ENCODE data around the gene TLK1. TPM values are rescaled to one million over a fixed set of nuclear protein-coding genes. Genes with fewer than 3 reads are reported as not detected.
"Not testable (repeated sequence)": the region's sequence is repeated elsewhere in the genome, so short reads cannot be mapped to it uniquely, and the experiment has no call there.

The TLK1 gene
- total RNA-seq, 2 donors from 2014 or later: 85.4 to 85.8 TPM

DNA sequence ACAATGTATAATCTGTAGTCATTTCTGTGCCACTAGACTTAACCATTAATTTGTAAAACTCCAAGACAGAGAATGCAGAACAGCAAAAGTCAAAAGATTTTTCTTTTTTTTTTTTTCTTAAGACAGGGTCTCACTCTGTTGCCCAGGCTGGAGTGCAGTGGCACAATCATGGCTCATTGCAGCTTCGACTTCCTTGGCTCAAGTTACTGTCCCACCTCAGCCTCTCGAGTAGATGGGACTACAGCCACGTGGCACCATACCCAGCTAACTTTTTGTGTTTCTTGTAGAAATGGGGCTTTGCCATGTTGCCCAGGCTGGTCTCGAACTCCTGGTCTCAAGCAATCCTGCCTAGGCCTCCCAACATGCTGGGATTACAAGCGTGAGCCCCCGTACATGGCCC lies 80.1 kb downstream of the TLK1 start:
- peaks cover 31% of the 10 kb centered on the region for H3K4me1 Mint-ChIP-seq
- DNase-seq: no peak
- no peaks in the 10 kb centered on the region for H3K27me3 Mint-ChIP-seq (ENCODE audit: insufficient read depth)
- H3K9me3 Mint-ChIP-seq: no peaks in the 10 kb centered on the region
- Histone ChIP-seq H3K9ac (ENCODE audit: extremely low read depth, low read length, poor library complexity, severe bottlenecking) (no peak overlapping the region), H3K9me3 (ENCODE audit: control insufficient read depth, low read length) (no peaks in the 10 kb centered on the region), H3K27me3 (ENCODE audit: control insufficient read depth, insufficient read depth, low read length, poor library complexity, severe bottlenecking) (no peaks in the 10 kb centered on the region), H3K4me1 (ENCODE audit: control insufficient read depth, insufficient read depth, low read length) (peaks cover 6% of the 10 kb centered on the region), H3K36me3 (ENCODE audit: control insufficient read depth, insufficient read depth, low read length) (peaks cover 29% of the 10 kb centered on the region), H3K4me3 (ENCODE audit: low read length) (no peak overlapping the region), H3K27ac (ENCODE audit: low read depth, low read length) (no peak overlapping the region)
- peaks cover 37% of the 10 kb centered on the region for H3K36me3 Mint-ChIP-seq (ENCODE audit: low read depth)
- H3K4me3 Mint-ChIP-seq: no peak overlapping the region
- TF ChIP-seq, protein P1, sequence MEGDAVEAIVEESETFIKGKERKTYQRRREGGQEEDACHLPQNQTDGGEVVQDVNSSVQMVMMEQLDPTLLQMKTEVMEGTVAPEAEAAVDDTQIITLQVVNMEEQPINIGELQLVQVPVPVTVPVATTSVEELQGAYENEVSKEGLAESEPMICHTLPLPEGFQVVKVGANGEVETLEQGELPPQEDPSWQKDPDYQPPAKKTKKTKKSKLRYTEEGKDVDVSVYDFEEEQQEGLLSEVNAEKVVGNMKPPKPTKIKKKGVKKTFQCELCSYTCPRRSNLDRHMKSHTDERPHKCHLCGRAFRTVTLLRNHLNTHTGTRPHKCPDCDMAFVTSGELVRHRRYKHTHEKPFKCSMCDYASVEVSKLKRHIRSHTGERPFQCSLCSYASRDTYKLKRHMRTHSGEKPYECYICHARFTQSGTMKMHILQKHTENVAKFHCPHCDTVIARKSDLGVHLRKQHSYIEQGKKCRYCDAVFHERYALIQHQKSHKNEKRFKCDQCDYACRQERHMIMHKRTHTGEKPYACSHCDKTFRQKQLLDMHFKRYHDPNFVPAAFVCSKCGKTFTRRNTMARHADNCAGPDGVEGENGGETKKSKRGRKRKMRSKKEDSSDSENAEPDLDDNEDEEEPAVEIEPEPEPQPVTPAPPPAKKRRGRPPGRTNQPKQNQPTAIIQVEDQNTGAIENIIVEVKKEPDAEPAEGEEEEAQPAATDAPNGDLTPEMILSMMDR (conservative IDR thresholded peaks at IDR 0.05): no peak
- WGBS, 2 experiments (ENCODE audit: insufficient coverage in 1 of 2, insufficient read length in 1 of 2): 95 to 97% methylated on average over 4 to 6 of the region's 6 CpGs
- H3K27ac Mint-ChIP-seq: no peak overlapping the region

DNA sequence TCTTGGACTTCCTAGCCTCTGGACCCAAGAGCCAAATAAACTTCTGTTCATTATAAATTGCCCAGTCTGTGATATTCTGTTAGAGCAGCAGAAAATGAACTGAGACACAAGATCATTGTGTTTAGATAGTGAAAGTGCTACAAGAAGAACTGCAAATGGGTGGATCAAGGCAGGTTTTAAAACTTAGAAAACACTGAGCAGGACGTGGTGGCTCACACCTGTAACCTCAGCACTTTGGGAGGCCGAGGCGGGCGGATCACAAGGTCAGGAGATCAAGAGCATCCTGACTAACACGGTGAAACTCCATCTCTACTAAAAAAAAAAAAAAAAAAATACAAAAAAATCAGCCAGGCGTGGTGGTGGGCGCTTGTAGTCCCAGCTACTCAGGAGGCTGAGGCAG lies 84.3 kb downstream of the TLK1 start:
- not testable (repeated sequence) for DNase-seq

DNA sequence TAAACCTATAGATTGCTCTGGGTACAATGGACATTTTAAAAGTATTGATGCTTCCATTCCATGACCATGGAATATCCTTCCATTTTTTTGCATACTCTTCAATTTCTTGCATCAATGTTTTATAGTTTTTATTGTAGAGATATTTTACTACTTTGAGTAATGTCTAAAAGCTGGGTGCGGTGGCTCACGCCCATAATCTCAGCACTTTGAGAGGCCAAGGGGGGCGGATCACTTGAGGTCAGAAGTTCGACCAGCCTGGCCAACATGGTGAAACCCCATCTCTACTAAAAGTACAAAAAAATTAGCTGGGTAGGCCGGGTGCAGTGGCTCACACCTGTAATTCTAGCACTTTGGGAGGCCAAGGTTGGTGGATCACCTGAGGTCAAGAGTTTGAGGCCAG lies 88.5 kb downstream of the TLK1 start:
- H3K36me3 ChIP-seq (ENCODE audit: control insufficient read depth, insufficient read depth, low read length): peaks cover 50% of the 10 kb centered on the region
- Mint-ChIP-seq H3K36me3 (ENCODE audit: low read depth) (peaks cover 58% of the 10 kb centered on the region), H3K9me3 (peaks cover 10% of the 10 kb centered on the region), H3K27ac (no peak overlapping the region), H3K4me3 (no peak overlapping the region), H3K27me3 (ENCODE audit: insufficient read depth) (no peaks in the 10 kb centered on the region), H3K4me1 (peaks cover 3% of the 10 kb centered on the region)
- 80 to 93% methylated on average over 1 to 5 of the region's 5 CpGs for WGBS, 2 experiments (ENCODE audit: insufficient coverage in 1 of 2, insufficient read length in 1 of 2)
- H3K27ac ChIP-seq (ENCODE audit: low read depth, low read length): no peak overlapping the region
- H3K4me1 ChIP-seq (ENCODE audit: control insufficient read depth, insufficient read depth, low read length): no peaks in the 10 kb centered on the region
- no peak overlapping the region for H3K9ac ChIP-seq (ENCODE audit: extremely low read depth, low read length, poor library complexity, severe bottlenecking)
- TF ChIP-seq, protein P1 (conservative IDR thresholded peaks at IDR 0.05): no peak
- no peaks in the 10 kb centered on the region for H3K27me3 ChIP-seq (ENCODE audit: control insufficient read depth, insufficient read depth, low read length, poor library complexity, severe bottlenecking)
- H3K9me3 ChIP-seq (ENCODE audit: control insufficient read depth, low read length): peaks cover 16% of the 10 kb centered on the region
- H3K4me3 ChIP-seq (ENCODE audit: low read length): no peak overlapping the region
- DNase-seq: no peak

More for the DNA sequence above, 84.3 kb downstream of the TLK1 start:
- H3K27ac ChIP-seq (ENCODE audit: low read depth, low read length); H3K9me3 ChIP-seq (ENCODE audit: control insufficient read depth, low read length); H3K27ac Mint-ChIP-seq; H3K9me3 Mint-ChIP-seq; H3K4me3 Mint-ChIP-seq; H3K27me3 Mint-ChIP-seq (ENCODE audit: insufficient read depth); H3K4me3 ChIP-seq (ENCODE audit: low read length); H3K4me1 ChIP-seq (ENCODE audit: control insufficient read depth, insufficient read depth, low read length); H3K9ac ChIP-seq (ENCODE audit: extremely low read depth, low read length, poor library complexity, severe bottlenecking); H3K27me3 ChIP-seq (ENCODE audit: control insufficient read depth, insufficient read depth, low read length, poor library complexity, severe bottlenecking): not testable (repeated sequence)
- peaks cover 51% of the 10 kb centered on the region for H3K36me3 Mint-ChIP-seq (ENCODE audit: low read depth)
- 81 to 99% methylated on average over 2 to 7 of the region's 7 CpGs for WGBS, 2 experiments (ENCODE audit: insufficient coverage in 1 of 2, insufficient read length in 1 of 2)
- H3K4me1 Mint-ChIP-seq: peaks cover 18% of the 10 kb centered on the region
- H3K36me3 ChIP-seq (ENCODE audit: control insufficient read depth, insufficient read depth, low read length): peaks cover 48% of the 10 kb centered on the region

All from endodermal cell (in vitro differentiated cells).